HepG2 (cell line): ENCODE measurements around the gene MORN1. TPM values are rescaled to one million over a fixed set of nuclear protein-coding genes. Genes with fewer than 3 reads are reported as not detected.

ENCODE experiments used
- ATAC-seq: fragments of 200-7000 bp; cut with Tn5 transposase; 3 replicates; pipeline ENCODE4 v1.9.1; 2020; ENCODE audit warnings: mild to moderate bottlenecking, moderate library complexity
- BruUV-seq: library from RNA; stranded (reverse); fragments of 400-500 nt; replicated peaks from 2 replicates; lab custom pipeline; 2021; lab: Mats Ljungman, UMichigan
- CTCF ChIA-PET: fragments of 300-600 bp; formaldehyde crosslinking; extraction: SDS; loops from one replicate; lab custom pipeline; 2021; ENCODE audit warnings: low total read pairs, inconsistent platforms, low intra/inter-chr PET ratio; lab: Yijun Ruan, JAX
- POLR2A ChIA-PET: fragments of 350-600 bp; sonication (Branson Sonifier 250); formaldehyde crosslinking; loops from one replicate; lab custom pipeline; 2020; ENCODE audit warnings: antibody characterized with exemption, inconsistent platforms; lab: Yijun Ruan, JAX
- DNase-seq: peaks from one replicate; pipeline ENCODE4 v3.0.0-alpha.2; 2015; ENCODE audit warnings: low spot score
- FAIRE-seq: peaks from 3 replicates; lab custom pipeline; 2011; peaks lifted over from hg19 to GRCh38; lab: Jason Lieb, UNC
- H2AFZ ChIP-seq: one replicate; pipeline ENCODE4 v1.6.1; 2011; ENCODE audit warnings: low read length, inconsistent platforms
- H3K27ac ChIP-seq: fragments of 300-600 bp; 3 replicates; pipeline ENCODE4 v1.8.0; 2011; ENCODE audit warnings: mixed run types, mild to moderate bottlenecking, mixed read lengths, low read length, inconsistent platforms; ENCODE audit not compliant: insufficient read depth; ENCODE audit errors: extremely low read length
- H3K27me3 ChIP-seq, 2 experiments: fragments of 200-600 bp in 1 of 2; 2 replicates in 1 of 2; 3 replicates in 1 of 2; pipeline versions ENCODE4 v1.6.0 to v1.8.0; 2011; ENCODE audit warnings: low read length in 2 of 2, mild to moderate bottlenecking in 2 of 2, moderate library complexity in 2 of 2, inconsistent platforms in 1 of 2; ENCODE audit not compliant: insufficient read depth in 2 of 2, control insufficient read depth in 1 of 2
- H3K36me3 ChIP-seq, 2 experiments: fragments of 200-600 bp in 1 of 2; replicated peaks in 1 of 2; 2 replicates in 1 of 2; 3 replicates in 1 of 2; pipeline versions ENCODE4 v1.5.1 to v1.8.0; 2011; ENCODE audit warnings: low read length in 2 of 2, inconsistent platforms in 1 of 2; ENCODE audit not compliant: insufficient read depth in 2 of 2, control insufficient read depth in 1 of 2
- H3K4me1 ChIP-seq: 2 replicates; pipeline ENCODE4 v1.5.1; 2012; ENCODE audit warnings: low read length, inconsistent platforms; ENCODE audit not compliant: insufficient read depth
- H3K4me2 ChIP-seq: 2 replicates; pipeline ENCODE4 v1.6.0; 2011; ENCODE audit warnings: low read depth, low read length, inconsistent platforms
- H3K4me3 ChIP-seq, 3 experiments: fragments of 200-600 bp in 1 of 3; sonication (generic), shearing (Covaris generic) in 1 of 3; replicated peaks in 1 of 3; 2 replicates each; pipeline ENCODE4 v1.5.1; 2011 to 2016; ENCODE audit warnings: low read length in 3 of 3, inconsistent platforms in 2 of 3, low read depth in 2 of 3, mild to moderate bottlenecking in 2 of 3, control low read depth in 1 of 3, mixed read lengths in 1 of 3; ENCODE audit not compliant: insufficient read depth in 1 of 3
- H3K79me2 ChIP-seq: one replicate; pipeline ENCODE4 v1.6.1; 2011; ENCODE audit warnings: low read length, inconsistent platforms; ENCODE audit not compliant: insufficient read depth
- H3K9ac ChIP-seq: 2 replicates; pipeline ENCODE4 v1.6.0; 2011; ENCODE audit warnings: mild to moderate bottlenecking, low read depth, low read length, inconsistent platforms; ENCODE audit not compliant: insufficient read depth
- H3K9me3 ChIP-seq: 2 replicates; pipeline ENCODE4 v1.5.1; 2012; ENCODE audit warnings: mild to moderate bottlenecking, low read length
- H4K20me1 ChIP-seq: 2 replicates; pipeline ENCODE4 v1.6.0; 2011; ENCODE audit warnings: inconsistent platforms, mild to moderate bottlenecking, low read length, moderate library complexity; ENCODE audit not compliant: insufficient read depth
- EHMT2 ChIP-seq: fragments of 200-600 bp; sonication (generic); IDR thresholded peaks from 2 replicates; pipeline ENCODE4 v1.7.0; 2017; ENCODE audit warnings: antibody characterized with exemption, low read depth, low read length, borderline replicate concordance
- MIER2 ChIP-seq: IDR thresholded peaks from 2 replicates; pipeline ENCODE4 v1.6.1; 2016; ENCODE audit warnings: missing biosample characterization, missing genetic modification reagents
- PLRG1 ChIP-seq: fragments of 450-650 bp; conservative IDR thresholded peaks from 2 replicates; pipeline ENCODE4 v1.6.1; 2016
- RBFOX2 ChIP-seq: fragments of 200-400 bp; formaldehyde crosslinking; IDR thresholded peaks from 2 replicates; pipeline ENCODE4 v1.6.1; 2017; ENCODE audit warnings: low read depth, mild to moderate bottlenecking, low read length
- SIX1 ChIP-seq: sonication (generic); formaldehyde crosslinking; IDR thresholded peaks from 2 replicates; pipeline ENCODE4 v1.4.0; 2020; ENCODE audit warnings: missing genetic modification reagents, borderline replicate concordance
- SKI ChIP-seq: fragments of 450-650 bp; IDR thresholded peaks from one replicate; pipeline ENCODE4 v1.6.1; 2018; ENCODE audit warnings: mild to moderate bottlenecking; ENCODE audit not compliant: partially characterized antibody
- ZBTB8A ChIP-seq: sonication (generic); formaldehyde crosslinking; IDR thresholded peaks from 2 replicates; pipeline ENCODE4 v1.4.0; 2020; ENCODE audit warnings: mild to moderate bottlenecking, low read depth, missing genetic modification reagents, borderline replicate concordance
- ZNF350 ChIP-seq: sonication (generic); formaldehyde crosslinking; IDR thresholded peaks from 2 replicates; pipeline ENCODE4 v1.4.0; 2020; ENCODE audit warnings: mild to moderate bottlenecking, low read depth, missing genetic modification reagents, borderline replicate concordance
- WGBS: methylation state at CpG from one replicate; pipeline ENCODE4 v1.1.6; 2017; ENCODE audit warnings: low lambda C conversion rate; 5-methylcytosine and 5-hydroxymethylcytosine counted together
- in situ Hi-C: cut with HindIII; loops from 2 replicates; pipeline ENCODE4 v1.10.0; 2017; ENCODE audit warnings: low pct_unique_long_range_greater_than_20kb; ENCODE audit not compliant: extremely low pct_ligation_motif_present
- intact Hi-C: fragments of 100-400 bp; cut with micrococcal nuclease; formaldehyde crosslinking; loops from one replicate; pipeline ENCODE4 v1.10.0; 2022; ENCODE audit not compliant: unreplicated experiment
- polyA plus RNA-seq, 8 experiments: library from polyadenylated mRNA; depleted of rRNA in 3 of 8; stranded (reverse) in 7 of 8; unstranded in 1 of 8; fragments of >200 nt; fragmentation: Illumina TruSeq in 4 of 8; extraction: Trizol in 4 of 8; gene quantifications; 2 replicates each; pipeline versions ENCODE4 v1.2.1 to v1.2.3, GENCODE V29; 2011 to 2016; ENCODE audit warnings: low read depth in 4 of 8, missing spikeins in 1 of 8, mixed read lengths in 1 of 8; ENCODE audit not compliant: insufficient read depth in 1 of 8
- total RNA-seq, 5 experiments: library from RNA; depleted of rRNA; stranded (reverse); fragments of >200 nt; fragmentation: Illumina TruSeq; extraction: Trizol; gene quantifications; 2 replicates each; pipeline ENCODE4 v1.2.3, GENCODE V29; 2016; ENCODE audit warnings: low read depth in 1 of 5
- TF ChIP-seq, protein P1 (sequence below): sonication (generic); formaldehyde crosslinking; IDR thresholded peaks from 2 replicates; pipeline ENCODE4 v1.5.1; 2020; ENCODE audit warnings: missing genetic modification reagents, mild to moderate bottlenecking, borderline replicate concordance
- TF ChIP-seq, protein P2 (sequence below): sonication (generic); formaldehyde crosslinking; IDR thresholded peaks from one replicate; pipeline ENCODE4 v1.5.1; 2020; ENCODE audit warnings: mild to moderate bottlenecking, missing genetic modification reagents; ENCODE audit errors: not compliant biosample characterization

MORN1 gene
- total and polyA plus RNA-seq, 2 of the 13 experiments (the other 11 are each of a cell fraction or from before 2014, with no cell fraction given) = 3.1 to 6.5 TPM

DNA sequence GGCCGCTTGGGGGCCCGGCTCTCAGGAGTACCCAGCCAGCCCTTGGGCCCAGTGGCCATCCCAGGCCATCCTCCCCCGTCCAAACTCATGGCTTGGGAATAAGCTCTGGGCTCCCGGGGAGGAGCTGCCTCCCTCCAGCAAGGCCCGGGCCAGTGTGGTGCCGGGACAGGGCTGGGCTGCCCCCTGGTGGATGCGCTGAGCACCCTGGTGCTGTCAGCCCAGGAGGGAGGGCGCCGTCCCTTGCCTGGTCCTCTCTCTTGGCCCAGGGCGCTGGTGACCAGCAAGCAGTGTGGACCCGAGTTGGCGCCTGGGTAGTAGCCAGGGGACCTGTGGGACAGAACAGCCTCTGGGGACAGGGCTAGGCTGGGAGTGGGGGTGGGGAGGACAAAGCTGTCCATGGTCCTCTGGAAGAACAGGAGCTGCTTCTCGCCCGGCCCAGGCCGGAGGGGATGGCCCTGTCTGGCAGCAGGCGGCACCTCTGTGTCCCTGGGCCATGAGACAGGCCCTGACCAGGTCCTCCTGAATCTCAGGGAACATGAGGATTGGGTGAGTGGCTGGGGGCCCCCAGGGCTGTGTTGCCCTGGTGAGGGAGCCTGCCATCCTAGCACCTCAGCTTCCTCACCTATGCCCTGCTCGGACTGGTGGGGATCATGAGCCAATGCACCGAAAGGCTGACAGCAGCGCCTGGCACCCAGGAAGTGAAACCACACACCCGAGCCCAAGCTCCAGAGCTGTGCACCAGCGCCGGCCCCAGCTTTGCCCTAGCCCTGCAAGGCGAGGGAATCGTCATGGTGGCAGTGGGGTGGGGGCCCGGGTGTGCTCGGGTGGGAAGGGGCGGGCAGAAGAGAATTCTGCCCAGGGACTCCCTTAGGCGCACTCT lies 9.4 kb downstream of the MORN1 start (continued):
- TF ChIP-seq SIX1 = no peak
- TF ChIP-seq EHMT2 = no peak
- no peak for TF ChIP-seq PLRG1
- TF ChIP-seq MIER2 (CRISPR knock-in tag) = no peak
- TF ChIP-seq, protein P1, sequence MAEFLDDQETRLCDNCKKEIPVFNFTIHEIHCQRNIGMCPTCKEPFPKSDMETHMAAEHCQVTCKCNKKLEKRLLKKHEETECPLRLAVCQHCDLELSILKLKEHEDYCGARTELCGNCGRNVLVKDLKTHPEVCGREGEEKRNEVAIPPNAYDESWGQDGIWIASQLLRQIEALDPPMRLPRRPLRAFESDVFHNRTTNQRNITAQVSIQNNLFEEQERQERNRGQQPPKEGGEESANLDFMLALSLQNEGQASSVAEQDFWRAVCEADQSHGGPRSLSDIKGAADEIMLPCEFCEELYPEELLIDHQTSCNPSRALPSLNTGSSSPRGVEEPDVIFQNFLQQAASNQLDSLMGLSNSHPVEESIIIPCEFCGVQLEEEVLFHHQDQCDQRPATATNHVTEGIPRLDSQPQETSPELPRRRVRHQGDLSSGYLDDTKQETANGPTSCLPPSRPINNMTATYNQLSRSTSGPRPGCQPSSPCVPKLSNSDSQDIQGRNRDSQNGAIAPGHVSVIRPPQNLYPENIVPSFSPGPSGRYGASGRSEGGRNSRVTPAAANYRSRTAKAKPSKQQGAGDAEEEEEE (CRISPR knock-in tag) = 0 out of 2 replicates have a peak, but pooled peaks have one; percentile 52
- no peak for TF ChIP-seq SKI
- no peak for TF ChIP-seq RBFOX2
- TF ChIP-seq ZBTB8A (CRISPR knock-in tag) = no peak

DNA sequence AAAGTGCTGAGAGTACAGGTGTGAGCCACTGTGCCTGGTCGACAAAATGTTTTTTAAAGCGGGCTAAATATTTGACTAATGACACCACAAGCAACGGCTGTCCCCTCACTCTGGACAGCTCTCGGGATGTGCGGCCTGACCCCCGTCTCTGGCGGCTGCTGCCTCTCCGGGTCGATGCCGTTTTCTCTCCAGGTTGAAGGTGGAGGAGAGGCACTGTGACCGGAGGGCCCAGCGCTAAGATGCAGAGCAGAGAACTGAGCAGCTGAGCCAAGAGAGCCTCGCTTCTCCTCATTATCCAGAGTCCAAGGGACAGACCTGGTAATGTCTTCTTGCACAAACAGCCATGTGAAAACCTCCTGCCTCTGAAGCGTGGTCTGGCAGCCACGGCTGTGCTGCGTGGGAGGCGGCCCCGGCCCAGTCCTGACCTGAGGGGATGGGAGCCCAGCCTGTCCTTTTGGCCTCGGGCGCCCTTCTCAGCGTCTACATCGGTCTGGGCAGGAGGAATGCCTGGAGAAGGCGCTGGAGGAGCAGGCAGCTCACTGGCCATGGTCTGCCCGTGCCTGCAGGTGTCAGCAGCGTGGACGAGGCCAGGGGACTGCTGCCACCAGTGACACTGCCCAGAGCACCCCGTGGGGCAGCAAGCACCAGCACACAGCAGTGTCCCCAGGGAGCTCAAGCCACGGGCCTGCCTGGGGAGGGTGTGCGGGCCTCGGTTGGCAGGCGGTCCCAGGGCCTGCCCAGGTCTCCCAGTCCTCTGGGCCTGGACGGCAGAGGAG lies 10.3 kb downstream of the MORN1 start:
- FAIRE-seq = no peak
- Histone ChIP-seq H3K27ac (no peak overlapping the region), H3K9ac (no peak overlapping the region), H3K79me2 (no peaks in the 10 kb centered on the region), H3K36me3 (no peaks in the 10 kb centered on the region), H3K4me2 (no peak overlapping the region), H3K9me3 (no peaks in the 10 kb centered on the region), H2AFZ (no peak overlapping the region), H3K27me3 (no peaks in the 10 kb centered on the region), H3K4me3 (no peak overlapping the region), H4K20me1 (no peaks in the 10 kb centered on the region), H3K4me1 (peaks cover 30% of the 10 kb centered on the region)
- no TSS peak for BruUV-seq
- ChIA-PET POLR2A (interaction anchor here (0.6 to 1.8 kb wide), 6 partner anchors 11 to 186 kb away, joined by 3 to 20 read pairs (median 6); partner anchors contain the start of genes FAAP20, MORN1, PEX10 and RER1), CTCF (interaction anchor here (1.1 to 3.1 kb wide), 2 partner anchors 49 to 186 kb away, joined by 3 to 30 read pairs; partner anchors contain the start of gene FAAP20)
- intact Hi-C loops (loop anchor here (5.0 kb wide), 1 partner anchor 69 kb away; no protein-coding TSS in a partner anchor), in situ Hi-C loops (loop anchor here (5.0 kb wide), 1 partner anchor 189 kb away; the partner anchor contains the start of gene FAAP20)
- WGBS = 76% methylated on average over 20 of the region's 32 CpGs
- ATAC-seq = no peak
- DNase-seq = no peak
- TF ChIP-seq, protein P2, sequence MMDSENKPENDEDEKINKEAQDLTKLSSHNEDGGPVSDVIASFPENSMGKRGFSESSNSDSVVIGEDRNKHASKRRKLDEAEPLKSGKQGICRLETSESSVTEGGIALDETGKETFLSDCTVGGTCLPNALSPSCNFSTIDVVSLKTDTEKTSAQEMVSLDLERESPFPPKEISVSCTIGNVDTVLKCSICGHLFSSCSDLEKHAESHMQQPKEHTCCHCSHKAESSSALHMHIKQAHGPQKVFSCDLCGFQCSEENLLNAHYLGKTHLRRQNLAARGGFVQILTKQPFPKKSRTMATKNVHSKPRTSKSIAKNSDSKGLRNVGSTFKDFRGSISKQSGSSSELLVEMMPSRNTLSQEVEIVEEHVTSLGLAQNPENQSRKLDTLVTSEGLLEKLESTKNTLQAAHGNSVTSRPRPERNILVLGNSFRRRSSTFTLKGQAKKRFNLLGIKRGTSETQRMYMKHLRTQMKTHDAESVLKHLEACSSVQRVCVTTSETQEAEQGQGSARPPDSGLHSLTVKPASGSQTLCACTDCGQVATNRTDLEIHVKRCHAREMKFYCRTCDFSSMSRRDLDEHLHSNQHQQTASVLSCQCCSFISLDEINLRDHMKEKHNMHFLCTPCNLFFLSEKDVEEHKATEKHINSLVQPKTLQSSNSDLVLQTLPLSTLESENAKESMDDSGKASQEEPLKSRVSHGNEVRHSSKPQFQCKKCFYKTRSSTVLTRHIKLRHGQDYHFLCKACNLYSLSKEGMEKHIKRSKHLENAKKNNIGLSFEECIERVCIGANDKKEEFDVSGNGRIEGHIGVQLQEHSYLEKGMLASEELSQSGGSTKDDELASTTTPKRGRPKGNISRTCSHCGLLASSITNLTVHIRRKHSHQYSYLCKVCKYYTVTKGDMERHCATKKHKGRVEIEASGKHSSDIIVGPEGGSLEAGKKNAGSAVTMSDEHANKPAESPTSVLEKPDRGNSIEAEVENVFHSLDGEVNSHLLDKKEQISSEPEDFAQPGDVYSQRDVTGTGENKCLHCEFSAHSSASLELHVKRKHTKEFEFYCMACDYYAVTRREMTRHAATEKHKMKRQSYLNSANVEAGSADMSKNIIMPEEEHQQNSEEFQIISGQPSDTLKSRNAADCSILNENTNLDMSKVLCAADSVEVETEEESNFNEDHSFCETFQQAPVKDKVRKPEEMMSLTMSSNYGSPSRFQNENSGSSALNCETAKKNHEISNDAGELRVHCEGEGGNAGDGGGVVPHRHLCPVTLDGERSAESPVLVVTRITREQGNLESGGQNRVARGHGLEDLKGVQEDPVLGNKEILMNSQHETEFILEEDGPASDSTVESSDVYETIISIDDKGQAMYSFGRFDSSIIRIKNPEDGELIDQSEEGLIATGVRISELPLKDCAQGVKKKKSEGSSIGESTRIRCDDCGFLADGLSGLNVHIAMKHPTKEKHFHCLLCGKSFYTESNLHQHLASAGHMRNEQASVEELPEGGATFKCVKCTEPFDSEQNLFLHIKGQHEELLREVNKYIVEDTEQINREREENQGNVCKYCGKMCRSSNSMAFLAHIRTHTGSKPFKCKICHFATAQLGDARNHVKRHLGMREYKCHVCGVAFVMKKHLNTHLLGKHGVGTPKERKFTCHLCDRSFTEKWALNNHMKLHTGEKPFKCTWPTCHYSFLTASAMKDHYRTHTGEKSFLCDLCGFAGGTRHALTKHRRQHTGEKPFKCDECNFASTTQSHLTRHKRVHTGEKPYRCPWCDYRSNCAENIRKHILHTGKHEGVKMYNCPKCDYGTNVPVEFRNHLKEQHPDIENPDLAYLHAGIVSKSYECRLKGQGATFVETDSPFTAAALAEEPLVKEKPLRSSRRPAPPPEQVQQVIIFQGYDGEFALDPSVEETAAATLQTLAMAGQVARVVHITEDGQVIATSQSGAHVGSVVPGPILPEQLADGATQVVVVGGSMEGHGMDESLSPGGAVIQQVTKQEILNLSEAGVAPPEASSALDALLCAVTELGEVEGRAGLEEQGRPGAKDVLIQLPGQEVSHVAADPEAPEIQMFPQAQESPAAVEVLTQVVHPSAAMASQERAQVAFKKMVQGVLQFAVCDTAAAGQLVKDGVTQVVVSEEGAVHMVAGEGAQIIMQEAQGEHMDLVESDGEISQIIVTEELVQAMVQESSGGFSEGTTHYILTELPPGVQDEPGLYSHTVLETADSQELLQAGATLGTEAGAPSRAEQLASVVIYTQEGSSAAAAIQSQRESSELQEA (CRISPR knock-in tag) = no peak
- TF ChIP-seq ZNF350 (CRISPR knock-in tag) = peak; percentile 5; the same call in 1 of the 2 replicates
